Chondrocyte (in vitro differentiated cells): Measurements from ENCODE around the gene ADIRF. TPM values are rescaled to one million over a fixed set of nuclear protein-coding genes. Genes with fewer than 3 reads are reported as not detected.
"Not testable (repeated sequence)": the region's sequence is repeated elsewhere in the genome, so short reads cannot be mapped to it uniquely, and the experiment has no call there.

Source experiments
- DNase-seq: peaks from one replicate; pipeline ENCODE4 v3.0.0; 2021; ENCODE audit warnings: mixed read lengths, low spot score
- H3K27ac Mint-ChIP-seq: one replicate; pipeline ENCODE4 v1.8.0; 2021; ENCODE audit warnings: mild to moderate bottlenecking, moderate library complexity, mixed read lengths; ENCODE audit not compliant: unreplicated experiment
- H3K27me3 Mint-ChIP-seq: 2 replicates; pipeline ENCODE4 v1.8.0; 2021; ENCODE audit warnings: low read depth, mixed read lengths
- H3K36me3 Mint-ChIP-seq: 2 replicates; pipeline ENCODE4 v1.8.0; 2021; ENCODE audit warnings: low read depth, mixed read lengths
- H3K4me1 Mint-ChIP-seq: 2 replicates; pipeline ENCODE4 v1.8.0; 2021; ENCODE audit warnings: low read depth, mild to moderate bottlenecking, mixed read lengths
- H3K4me3 Mint-ChIP-seq: one replicate; pipeline ENCODE4 v1.8.0; 2021; ENCODE audit warnings: mild to moderate bottlenecking, moderate library complexity, mixed read lengths; ENCODE audit not compliant: unreplicated experiment
- H3K9me3 Mint-ChIP-seq: 2 replicates; pipeline ENCODE4 v1.8.0; 2021; ENCODE audit warnings: low read depth, mixed read lengths
- total RNA-seq: library from RNA; stranded (reverse); gene quantifications from 3 replicates; pipeline ENCODE4 v1.2.1, GENCODE V29; 2021

ADIRF gene
- total RNA-seq, 1 donor from 2014 or later, result 0.65 TPM

- DNase-seq, H3K4me3 Mint-ChIP-seq, H3K27me3 Mint-ChIP-seq: not testable (repeated sequence)
These were observed 49.8 kb downstream of the ADIRF start for GRCh38 chr10:87018127-87018526.

GRCh38 chr10:87019066-87019465, 50.8 kb downstream of the ADIRF start:
- not testable (repeated sequence) for H3K9me3 Mint-ChIP-seq, H3K4me3 Mint-ChIP-seq, H3K27me3 Mint-ChIP-seq, DNase-seq, H3K27ac Mint-ChIP-seq, H3K36me3 Mint-ChIP-seq
- H3K4me1 Mint-ChIP-seq, result peaks cover 14% of the 10 kb centered on the region

More at GRCh38 chr10:87018127-87018526, 49.8 kb downstream of the ADIRF start:
- not testable (repeated sequence) for H3K27ac Mint-ChIP-seq, H3K36me3 Mint-ChIP-seq, H3K9me3 Mint-ChIP-seq
- peaks cover 14% of the 10 kb centered on the region for H3K4me1 Mint-ChIP-seq

GRCh38 chr10:87019504-87019903, 51.2 kb downstream of the ADIRF start:
- H3K27me3 Mint-ChIP-seq, H3K27ac Mint-ChIP-seq, H3K4me3 Mint-ChIP-seq, H3K9me3 Mint-ChIP-seq, DNase-seq, H3K36me3 Mint-ChIP-seq: not testable (repeated sequence)
- H3K4me1 Mint-ChIP-seq, result peaks cover 14% of the 10 kb centered on the region

GRCh38 chr10:87020056-87020455, 51.8 kb downstream of the ADIRF start, which contains the start of gene FAM25A:
Gene FAM25A (plus strand): TSS chr10:87020294. CDS start chr10:87020325, 31 bp downstream.
- not testable (repeated sequence) for H3K4me3 Mint-ChIP-seq, H3K27ac Mint-ChIP-seq, DNase-seq, H3K27me3 Mint-ChIP-seq, H3K9me3 Mint-ChIP-seq, H3K36me3 Mint-ChIP-seq
- H3K4me1 Mint-ChIP-seq, result peaks cover 12% of the 10 kb centered on the region

Other genes with a start within 250 kb of the ADIRF start
- 67.2 to 79.7 TPM (median 74.2 TPM) in 3 replicates for gene BMPR1A, start 211.9 kb upstream of the ADIRF start, total RNA-seq
- gene MMRN2, start 10.9 kb upstream of the ADIRF start, total RNA-seq, result 0.31 to 0.92 TPM (median 0.40 TPM) in 3 replicates
- gene SNCG, start 9.9 kb upstream of the ADIRF start, total RNA-seq, result 1.2 to 2.2 TPM (median 1.5 TPM) in 3 replicates
- not detected in 3 replicates for gene FAM25A, start 51.8 kb downstream of the ADIRF start, total RNA-seq
- gene GLUD1, start 126.4 kb downstream of the ADIRF start, total RNA-seq, result 90.7 to 98.7 TPM (median 94.1 TPM) in 3 replicates
- gene SHLD2, start 126.7 kb downstream of the ADIRF start, total RNA-seq, result 29.2 to 32.6 TPM (median 29.6 TPM) in 3 replicates